Hepatocyte (in vitro differentiated cells): ENCODE measurements around the gene HES5. TPM values are rescaled to one million over a fixed set of nuclear protein-coding genes. Genes with fewer than 3 reads are reported as not detected.
"Not testable (repeated sequence)": the region's sequence is repeated elsewhere in the genome, so short reads cannot be mapped to it uniquely, and the experiment has no call there.

Experiments
- DNase-seq: peaks from one replicate; pipeline ENCODE4 v3.0.0-alpha.2; 2016; ENCODE audit warnings: low spot score
- H2AFZ ChIP-seq: fragments of 200-600 bp; sonication (generic); 2 replicates; pipeline ENCODE4 v1.6.0; 2016; ENCODE audit warnings: antibody characterized with exemption, mild to moderate bottlenecking
- H3K27ac ChIP-seq: fragments of 200-600 bp; sonication (generic); 2 replicates; pipeline ENCODE4 v1.5.1; 2016; ENCODE audit warnings: mild to moderate bottlenecking
- H3K27me3 ChIP-seq: fragments of 200-600 bp; sonication (generic); 2 replicates; pipeline ENCODE4 v1.6.1; 2016
- H3K36me3 ChIP-seq: fragments of 200-600 bp; sonication (generic); replicated peaks from 2 replicates; pipeline ENCODE4 v1.5.1; 2016; ENCODE audit warnings: low read depth; ENCODE audit not compliant: insufficient read depth
- H3K4me1 ChIP-seq: fragments of 200-600 bp; sonication (generic); 2 replicates; pipeline ENCODE4 v1.5.1; 2016; ENCODE audit warnings: mild to moderate bottlenecking, moderate library complexity; ENCODE audit not compliant: insufficient read depth
- H3K4me2 ChIP-seq: fragments of 200-600 bp; sonication (generic); 2 replicates; pipeline ENCODE4 v1.6.0; 2016
- H3K4me3 ChIP-seq: fragments of 200-600 bp; sonication (generic); 2 replicates; pipeline ENCODE4 v1.5.1; 2016; ENCODE audit warnings: mild to moderate bottlenecking
- H3K79me2 ChIP-seq: fragments of 200-600 bp; sonication (generic); 2 replicates; pipeline ENCODE4 v1.6.0; 2017; ENCODE audit warnings: mild to moderate bottlenecking
- H3K9me2 ChIP-seq: fragments of 200-600 bp; sonication (generic); replicated peaks from 2 replicates; pipeline ENCODE4 v1.6.0; 2017; ENCODE audit warnings: mild to moderate bottlenecking; ENCODE audit not compliant: insufficient read depth
- H3K9me3 ChIP-seq: fragments of 200-600 bp; sonication (generic); 2 replicates; pipeline ENCODE4 v1.5.1; 2016; ENCODE audit warnings: low read depth, mild to moderate bottlenecking
- H4K20me1 ChIP-seq: fragments of 200-600 bp; sonication (generic); 2 replicates; pipeline ENCODE4 v1.6.0; 2016; ENCODE audit warnings: mild to moderate bottlenecking; ENCODE audit not compliant: insufficient read depth, poor library complexity, severe bottlenecking
- EZH2 ChIP-seq: fragments of 200-600 bp; sonication (generic); IDR thresholded peaks from 2 replicates; pipeline ENCODE4 v1.6.1; 2016; ENCODE audit warnings: antibody characterized with exemption, mild to moderate bottlenecking, borderline replicate concordance
- EZH2phosphoT487 ChIP-seq: fragments of 200-600 bp; sonication (generic); IDR thresholded peaks from one replicate; pipeline ENCODE4 v1.6.1; 2018; ENCODE audit warnings: antibody characterized with exemption, mild to moderate bottlenecking, low read depth, moderate library complexity; ENCODE audit not compliant: unreplicated experiment, severe bottlenecking
- WGBS: methylation state at CpG from one replicate; pipeline ENCODE4 v1.1.6; 2016; ENCODE audit warnings: low lambda C conversion rate; ENCODE audit errors: missing lambda C conversion rate; 5-methylcytosine and 5-hydroxymethylcytosine counted together
- polyA plus RNA-seq: library from polyadenylated mRNA; unstranded; fragments of >200 nt; fragmentation: Nextera tagmentation; extraction: Ambion mirVana; gene quantifications from 2 replicates; pipeline ENCODE4 v1.2.1, GENCODE V29; 2016
- total RNA-seq: library from RNA; depleted of rRNA; stranded (reverse); fragments of >200 nt; gene quantifications from 2 replicates; pipeline ENCODE4 v1.2.3, GENCODE V29; 2014
- TF ChIP-seq, protein P1 (sequence below): fragments of 200-600 bp; sonication (generic); IDR thresholded peaks from 2 replicates; pipeline ENCODE4 v1.5.1; 2016; ENCODE audit warnings: antibody characterized with exemption, mild to moderate bottlenecking; ENCODE audit not compliant: poor library complexity

The HES5 gene, protein sequence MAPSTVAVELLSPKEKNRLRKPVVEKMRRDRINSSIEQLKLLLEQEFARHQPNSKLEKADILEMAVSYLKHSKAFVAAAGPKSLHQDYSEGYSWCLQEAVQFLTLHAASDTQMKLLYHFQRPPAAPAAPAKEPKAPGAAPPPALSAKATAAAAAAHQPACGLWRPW
- total RNA-seq (not detected in 2 replicates), polyA plus RNA-seq (1.0 TPM in 2 replicates)

DNA sequence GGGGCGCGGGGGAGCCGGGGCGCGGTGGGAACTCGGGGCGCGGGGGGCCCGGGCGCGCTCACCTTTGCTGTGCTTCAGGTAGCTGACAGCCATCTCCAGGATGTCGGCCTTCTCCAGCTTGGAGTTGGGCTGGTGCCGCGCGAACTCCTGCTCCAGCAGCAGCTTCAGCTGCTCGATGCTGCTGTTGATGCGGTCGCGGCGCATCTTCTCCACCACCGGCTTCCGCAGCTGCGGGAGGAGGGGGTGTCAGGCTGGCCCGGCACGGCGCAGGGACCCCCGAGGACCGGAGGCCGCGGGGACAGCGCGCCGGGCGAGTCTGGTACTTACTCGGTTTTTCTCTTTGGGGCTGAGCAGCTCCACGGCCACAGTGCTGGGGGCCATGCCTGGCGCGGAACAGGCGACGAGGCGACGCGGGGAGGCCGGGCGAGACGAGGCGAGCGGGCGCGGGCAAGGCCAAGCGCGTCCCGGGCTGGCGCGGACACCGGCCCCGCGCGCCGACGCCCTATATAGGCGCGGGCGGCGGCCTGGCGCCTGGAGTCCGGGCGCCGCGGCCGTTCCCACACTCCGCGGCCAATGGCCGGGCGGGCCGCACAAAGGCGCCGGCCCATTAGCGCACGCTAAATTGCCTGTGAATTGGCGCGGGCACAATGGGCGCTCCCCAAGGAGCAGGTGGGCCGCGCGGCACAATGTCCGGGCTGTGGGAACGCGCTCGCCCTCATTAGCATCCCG is at the start of gene HES5:
Gene HES5, minus strand, starts transcription at position 480 of the 729 bp plus-strand sequence. Its CDS starts 99 bp downstream, at position 381.
- no peak within 1 kb of the TSS for H2AFZ ChIP-seq
- peaks cover 26% of the 10 kb centered on the region for H3K4me1 ChIP-seq
- H3K9me3 ChIP-seq = no peaks in the 10 kb centered on the region
- peaks cover 10% of the 10 kb centered on the region for H3K79me2 ChIP-seq
- H3K9me2 ChIP-seq = no peaks in the 10 kb centered on the region
- H3K27ac ChIP-seq = no peak within 1 kb of the TSS
- no peaks in the 10 kb centered on the region for H3K36me3 ChIP-seq
- TF ChIP-seq EZH2phosphoT487 (peak; percentile 81), EZH2 (peak; percentile 91)
- TF ChIP-seq, protein P1, sequence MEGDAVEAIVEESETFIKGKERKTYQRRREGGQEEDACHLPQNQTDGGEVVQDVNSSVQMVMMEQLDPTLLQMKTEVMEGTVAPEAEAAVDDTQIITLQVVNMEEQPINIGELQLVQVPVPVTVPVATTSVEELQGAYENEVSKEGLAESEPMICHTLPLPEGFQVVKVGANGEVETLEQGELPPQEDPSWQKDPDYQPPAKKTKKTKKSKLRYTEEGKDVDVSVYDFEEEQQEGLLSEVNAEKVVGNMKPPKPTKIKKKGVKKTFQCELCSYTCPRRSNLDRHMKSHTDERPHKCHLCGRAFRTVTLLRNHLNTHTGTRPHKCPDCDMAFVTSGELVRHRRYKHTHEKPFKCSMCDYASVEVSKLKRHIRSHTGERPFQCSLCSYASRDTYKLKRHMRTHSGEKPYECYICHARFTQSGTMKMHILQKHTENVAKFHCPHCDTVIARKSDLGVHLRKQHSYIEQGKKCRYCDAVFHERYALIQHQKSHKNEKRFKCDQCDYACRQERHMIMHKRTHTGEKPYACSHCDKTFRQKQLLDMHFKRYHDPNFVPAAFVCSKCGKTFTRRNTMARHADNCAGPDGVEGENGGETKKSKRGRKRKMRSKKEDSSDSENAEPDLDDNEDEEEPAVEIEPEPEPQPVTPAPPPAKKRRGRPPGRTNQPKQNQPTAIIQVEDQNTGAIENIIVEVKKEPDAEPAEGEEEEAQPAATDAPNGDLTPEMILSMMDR = no peak
- H3K4me2 ChIP-seq = peak within 1 kb of the TSS; percentile 72
- WGBS = 1% methylated on average over 46 of the region's 91 CpGs
- peaks cover 10% of the 10 kb centered on the region for H4K20me1 ChIP-seq
- no peak within 1 kb of the TSS for H3K4me3 ChIP-seq
- H3K27me3 ChIP-seq = peaks cover 43% of the 10 kb centered on the region
- no peak for DNase-seq

DNA sequence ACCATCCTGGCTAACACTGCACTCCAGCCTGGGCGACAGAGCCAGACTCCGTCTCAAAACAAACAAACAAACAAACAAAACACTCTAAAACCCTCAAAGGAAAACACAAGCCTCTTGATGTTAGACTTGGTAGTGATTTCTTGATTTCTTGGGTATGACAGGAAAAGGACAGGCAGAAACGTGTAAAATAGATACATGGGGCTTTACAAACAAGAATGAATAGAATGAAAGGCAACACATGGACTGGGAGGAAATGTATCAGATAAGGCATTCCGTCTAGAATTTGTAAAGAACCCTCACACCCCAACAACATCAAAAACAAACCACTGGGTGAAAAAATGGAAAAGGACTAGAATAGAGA is 48.7 kb upstream of the HES5 start:
- H3K4me3 ChIP-seq = no peak overlapping the region

DNA sequence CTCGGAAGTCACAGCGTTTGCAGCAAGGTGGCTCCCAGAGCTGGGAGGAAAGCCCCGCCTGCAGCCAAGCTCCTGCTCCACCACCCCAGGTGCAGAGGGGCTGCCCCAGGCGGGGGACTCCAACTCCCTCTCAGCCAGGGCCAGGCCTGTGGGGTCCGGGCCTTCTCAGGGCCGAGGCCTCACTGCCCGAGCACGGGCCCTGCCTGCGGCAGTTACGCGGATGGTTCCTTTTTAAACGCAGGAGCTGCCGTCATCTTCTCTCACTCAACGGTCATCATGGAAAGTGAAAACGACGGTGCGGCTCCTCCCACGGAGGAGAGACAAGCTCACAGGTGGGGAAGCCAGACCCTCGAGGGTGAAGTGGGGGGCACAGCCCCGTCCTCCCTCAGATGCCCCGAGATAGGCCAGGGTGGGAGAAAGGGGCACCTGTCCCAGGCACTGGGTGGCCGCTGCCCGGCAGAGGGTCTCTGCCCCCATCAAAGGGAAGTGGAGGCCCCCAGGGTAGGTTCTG is 47.6 kb upstream of the HES5 start:
- H3K27ac ChIP-seq = peak overlapping the region; percentile 99
- not testable (repeated sequence) for H3K9me2 ChIP-seq, H3K9me3 ChIP-seq, DNase-seq, H3K36me3 ChIP-seq, H2AFZ ChIP-seq, H3K79me2 ChIP-seq, H3K4me3 ChIP-seq, H3K27me3 ChIP-seq, H4K20me1 ChIP-seq
- H3K4me1 ChIP-seq = peaks cover 26% of the 10 kb centered on the region
- 87% methylated on average over 20 of the region's 23 CpGs for WGBS
- peak overlapping the region; percentile 39 for H3K4me2 ChIP-seq

More for the DNA sequence above, 48.7 kb upstream of the HES5 start:
- Histone ChIP-seq H3K36me3 (no peaks in the 10 kb centered on the region), H3K9me2 (no peaks in the 10 kb centered on the region), H3K4me1 (peaks cover 35% of the 10 kb centered on the region), H2AFZ (no peak overlapping the region), H3K27me3 (no peaks in the 10 kb centered on the region), H4K20me1 (no peaks in the 10 kb centered on the region), H3K4me2 (no peak overlapping the region), H3K27ac (peak overlapping the region; percentile 99), H3K9me3 (no peaks in the 10 kb centered on the region), H3K79me2 (no peaks in the 10 kb centered on the region)
- DNase-seq = no peak
- WGBS = 70% methylated on average over 4 of the region's 4 CpGs
- TF ChIP-seq EZH2phosphoT487 (no peak), EZH2 (no peak)
- TF ChIP-seq, protein P1 = no peak
